Measurements from ENCODE around the gene WDR36.
A peak's percentile ranks its signal among the peaks of the same experiment; 100 is the strongest.

WDR36 gene

DNA sequence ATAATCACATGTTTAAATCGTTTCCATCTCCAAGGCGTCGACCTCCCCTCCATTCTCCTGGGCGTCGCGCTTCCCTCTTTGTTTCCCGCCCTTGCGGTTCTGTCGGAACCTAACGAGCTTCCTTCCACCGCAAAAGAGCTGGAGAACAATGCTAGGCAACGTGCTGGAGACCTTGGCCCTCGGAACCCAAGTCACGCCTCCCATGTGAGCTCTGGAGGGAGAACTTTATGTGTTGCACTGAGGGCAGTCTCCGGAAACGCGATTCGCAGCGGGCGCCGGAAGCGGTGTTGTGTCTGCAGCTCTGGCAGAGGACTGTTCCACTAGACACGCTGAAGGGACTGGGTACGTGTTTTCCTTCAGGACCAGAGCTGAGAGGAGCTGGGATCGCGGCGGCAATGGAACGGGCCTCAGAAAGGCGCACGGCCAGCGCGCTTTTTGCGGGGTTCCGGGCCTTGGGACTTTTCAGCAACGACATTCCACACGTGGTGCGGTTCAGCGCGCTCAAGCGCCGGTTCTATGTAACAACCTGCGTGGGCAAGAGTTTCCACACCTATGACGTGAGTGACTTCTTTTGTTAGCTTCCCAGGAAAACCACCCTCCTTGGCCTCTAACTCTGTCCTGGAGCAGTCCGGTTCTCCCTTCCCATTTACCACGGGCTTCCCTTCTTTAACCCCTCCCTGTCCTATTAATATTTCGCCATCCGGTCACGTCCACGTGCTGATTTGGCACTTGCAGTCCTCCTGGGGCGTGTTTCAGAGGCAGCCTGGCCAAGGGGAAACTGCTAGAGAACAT is at the start of gene WDR36:
Gene WDR36, plus strand, starts transcription at position 287 of the 792 bp plus-strand sequence. Its CDS starts 109 bp downstream, at position 396.
- DNase-seq, result peak; percentile 87

DNA sequence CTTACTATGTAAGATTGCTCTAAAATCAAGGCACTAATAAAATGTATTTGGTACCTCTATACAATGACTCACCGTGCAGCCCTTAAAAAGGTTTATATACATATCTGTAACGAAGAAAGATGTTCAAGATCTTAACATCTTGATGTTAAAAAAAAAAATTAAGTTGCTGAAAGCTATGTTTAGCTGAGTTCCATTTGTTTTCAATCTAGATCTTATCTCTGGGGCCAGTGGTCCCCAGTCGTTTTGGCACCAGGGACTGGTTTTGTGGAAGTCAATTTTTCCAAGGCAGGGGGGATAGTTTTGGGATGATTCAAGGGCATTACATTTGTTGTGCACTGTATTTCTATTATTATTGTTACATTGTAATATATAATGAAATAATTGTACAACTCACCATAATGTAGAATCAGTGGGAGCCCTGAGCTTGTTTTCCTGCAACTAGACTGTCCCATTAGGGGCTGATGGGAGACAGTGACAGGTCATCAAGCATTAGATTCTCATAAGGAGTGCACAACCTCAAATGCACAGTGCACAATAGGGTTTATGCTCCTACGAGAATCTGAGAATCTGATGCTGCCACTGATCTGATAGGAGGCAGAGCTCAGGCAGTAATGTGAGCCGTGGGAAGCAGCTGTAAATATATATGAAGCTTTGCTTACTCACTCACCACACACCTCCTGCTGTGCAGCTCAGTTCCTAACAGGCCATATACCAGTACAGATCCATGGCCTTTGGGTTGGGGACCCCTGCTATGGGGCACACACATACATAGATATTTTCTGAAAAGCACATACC is 48.2 kb upstream of the WDR36 start:
- no peak for DNase-seq

- no peak for DNase-seq
These were observed 34.1 kb upstream of the WDR36 start for GRCh38 chr5:111058064-111058463.

DNA sequence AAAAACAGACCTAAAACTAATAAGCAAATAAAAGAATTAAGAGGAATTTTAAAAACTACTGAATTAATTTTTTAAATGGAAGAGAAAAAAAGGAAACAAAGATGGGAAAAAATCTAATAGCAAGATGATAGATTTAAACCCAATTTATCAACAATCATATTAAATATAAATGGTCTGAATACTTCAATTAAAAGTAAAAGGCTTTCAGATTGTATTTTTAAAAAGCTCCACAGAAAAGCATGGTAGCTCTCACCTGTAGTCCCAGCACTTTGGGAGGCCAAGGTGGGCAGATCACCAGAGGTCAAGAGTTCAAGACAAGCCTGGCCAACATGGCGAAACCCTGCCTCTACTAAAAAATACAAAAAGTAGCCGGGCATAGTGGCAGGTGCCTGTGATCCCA is 32.0 kb upstream of the WDR36 start:
- DNase-seq, result no peak

- no peak for DNase-seq
These were observed 30.5 kb upstream of the WDR36 start for GRCh38 chr5:111061618-111062017.

DNA sequence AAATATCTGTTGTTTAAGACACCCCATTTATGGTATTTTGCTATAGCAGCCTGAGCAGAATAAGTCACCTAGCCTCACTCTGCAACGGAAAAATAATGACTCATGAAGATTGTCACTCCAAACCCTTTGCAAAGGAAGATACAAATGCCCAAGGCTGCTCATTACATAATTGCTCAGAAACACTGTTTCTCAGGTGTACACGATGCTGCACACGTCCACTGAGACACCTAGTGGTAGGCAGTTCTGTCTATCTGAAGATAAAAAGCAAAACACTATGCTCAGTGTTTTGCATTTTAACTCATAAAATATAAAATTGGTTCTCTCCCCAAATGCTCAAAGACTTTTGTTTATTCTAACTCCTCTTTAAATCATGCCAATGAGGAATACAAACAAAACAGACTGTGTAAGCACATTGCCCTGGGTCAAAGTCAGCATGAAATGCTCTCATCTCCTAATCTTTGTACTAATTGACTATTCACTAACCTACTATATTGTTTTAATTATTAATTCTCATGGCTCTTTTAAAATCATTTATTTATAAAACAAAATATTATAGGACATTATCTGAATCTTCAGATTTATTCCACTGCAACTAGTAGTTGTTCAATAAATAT is 28.3 kb upstream of the WDR36 start:
- no peak for DNase-seq

GRCh38 chr5:111066261-111066938 is 25.7 kb upstream of the WDR36 start:
- no peak for DNase-seq

- no peak for DNase-seq
These were observed 23.9 kb upstream of the WDR36 start for GRCh38 chr5:111068213-111068612.

- no peak for DNase-seq
These were observed 22.3 kb upstream of the WDR36 start for GRCh38 chr5:111069839-111070238.

GRCh38 chr5:111070272-111071134 is 21.6 kb upstream of the WDR36 start:
- no peak for DNase-seq

- no peak for DNase-seq
These were observed 20.7 kb upstream of the WDR36 start, which contains the start of gene TSLP for GRCh38 chr5:111071413-111071812. TSS of gene TSLP (plus strand) at chr5:111071713. CDS start at chr5:111071891, 178 bp downstream.

DNA sequence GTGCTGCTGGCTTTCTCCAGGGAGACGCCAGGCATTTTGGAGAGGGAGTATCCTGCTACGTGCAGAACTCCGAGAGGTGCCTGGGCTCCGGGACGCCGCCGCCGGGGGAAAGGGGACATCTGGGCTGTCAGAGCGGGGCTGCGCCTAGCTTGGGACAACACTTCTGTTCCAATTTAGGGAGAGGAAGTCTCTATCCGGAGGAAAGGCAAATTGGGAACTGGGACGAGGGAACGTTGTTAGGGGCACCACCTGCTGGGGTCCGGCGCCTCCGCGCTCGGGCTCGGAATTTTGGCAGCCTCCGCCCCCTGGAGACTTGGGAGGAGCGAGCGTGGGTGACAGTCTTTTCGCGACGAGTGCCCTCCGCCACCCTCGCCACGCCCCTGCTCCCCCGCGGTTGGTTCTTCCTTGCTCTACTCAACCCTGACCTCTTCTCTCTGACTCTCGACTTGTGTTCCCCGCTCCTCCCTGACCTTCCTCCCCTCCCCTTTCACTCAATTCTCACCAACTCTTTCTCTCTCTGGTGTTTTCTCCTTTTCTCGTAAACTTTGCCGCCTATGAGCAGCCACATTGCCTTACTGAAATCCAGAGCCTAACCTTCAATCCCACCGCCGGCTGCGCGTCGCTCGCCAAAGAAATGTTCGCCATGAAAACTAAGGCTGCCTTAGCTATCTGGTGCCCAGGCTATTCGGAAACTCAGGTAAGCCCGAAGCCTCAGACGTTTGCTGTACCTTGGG is 19.0 kb upstream of the WDR36 start:
- DNase-seq, result peak; percentile 50

DNA sequence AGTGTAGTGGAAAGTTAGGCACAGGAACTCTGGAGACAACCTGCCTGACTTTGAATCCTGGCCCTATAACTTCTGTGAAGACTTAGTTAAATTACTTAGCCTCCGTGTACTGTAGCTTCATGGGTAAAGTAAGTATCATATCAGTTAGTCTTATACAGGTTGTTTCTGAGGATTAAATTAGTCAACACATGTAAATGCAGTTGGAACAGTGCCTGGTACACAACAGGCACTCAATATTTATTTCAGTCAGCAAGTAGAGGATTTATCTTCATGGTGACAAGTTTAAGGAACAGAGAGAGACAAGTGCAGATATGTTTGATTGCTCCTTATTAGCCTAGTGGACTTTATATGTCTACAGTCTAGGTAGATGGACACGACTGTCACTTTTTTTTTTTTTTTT is 17.9 kb upstream of the WDR36 start:
- DNase-seq, result no peak

GRCh38 chr5:111075520-111075919 is 16.6 kb upstream of the WDR36 start:
- no peak for DNase-seq

DNA sequence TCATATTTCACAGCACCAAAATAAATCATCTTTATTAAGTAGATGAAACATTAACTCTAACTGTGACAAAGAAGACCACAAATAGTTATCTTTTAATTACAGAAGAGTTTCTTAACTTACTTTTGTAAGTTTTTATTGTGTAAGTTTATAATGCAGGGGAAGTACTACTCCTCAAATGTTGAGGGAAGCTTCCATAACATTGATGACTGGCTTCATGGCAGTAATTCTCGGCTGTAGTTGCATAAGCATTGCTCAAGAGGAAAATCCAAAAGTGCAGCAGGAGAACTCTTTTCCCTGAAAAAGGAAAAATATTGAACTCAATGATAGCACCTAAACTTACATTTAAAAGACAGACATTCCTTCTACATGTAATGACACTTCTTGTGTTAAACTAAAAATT is 16.1 kb upstream of the WDR36 start:
- DNase-seq, result no peak

GRCh38 chr5:111077678-111078077 is 14.5 kb upstream of the WDR36 start:
- no peak for DNase-seq

DNA sequence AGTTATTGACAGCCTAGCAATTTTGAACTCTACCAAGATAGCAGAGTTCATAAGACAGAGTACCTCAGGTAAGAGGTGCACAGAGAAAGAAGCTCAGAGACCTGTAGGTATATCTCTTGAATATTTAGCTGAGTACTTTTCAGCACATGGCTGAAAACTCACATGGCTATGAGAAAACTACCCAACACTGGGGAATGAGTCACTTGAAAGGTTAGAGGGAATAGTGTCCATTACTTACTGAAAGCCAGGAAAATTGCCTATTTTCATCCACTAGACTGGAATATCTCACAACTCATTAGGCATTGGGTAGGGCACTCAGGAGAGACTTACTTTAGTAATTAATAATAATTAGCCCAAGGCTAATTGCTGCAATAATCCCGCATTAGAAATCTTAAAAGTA is 12.3 kb upstream of the WDR36 start:
- no peak for DNase-seq

GRCh38 chr5:111083323-111083722 is 8.8 kb upstream of the WDR36 start:
- DNase-seq, result peak; percentile 35

DNA sequence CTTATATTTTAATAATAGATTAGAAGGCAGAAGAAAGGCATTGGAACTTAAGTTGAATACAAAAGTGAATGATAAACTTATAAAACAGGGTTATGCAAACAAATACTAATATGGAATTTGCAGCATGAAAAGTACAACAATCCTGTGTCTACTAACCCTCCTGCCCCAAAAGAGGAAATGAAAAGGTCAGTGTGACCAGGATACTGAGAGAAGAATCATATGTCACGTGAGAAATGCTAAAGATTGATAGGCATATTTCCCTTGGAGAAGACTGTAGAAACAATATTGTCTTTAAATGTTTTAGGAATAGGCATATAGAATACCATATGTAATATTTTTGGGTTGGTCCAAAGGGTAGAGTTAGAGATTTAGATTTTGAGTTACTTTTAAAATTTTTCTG is 3.8 kb downstream of the WDR36 start:
- DNase-seq, result no peak

- no peak for DNase-seq
These were observed 7.1 kb downstream of the WDR36 start for GRCh38 chr5:111099058-111099778.
